SK-N-SH (cell line): ENCODE results near the gene PTPRG. TPM values are rescaled to one million over a fixed set of nuclear protein-coding genes. Genes with fewer than 3 reads are reported as not detected.

Source experiments
- CTCF ChIA-PET: fragments of 300-600, 350-600 bp; formaldehyde crosslinking; extraction: SDS; loops from one replicate; lab custom pipeline; 2021; lab: Yijun Ruan, JAX
- POLR2A ChIA-PET: fragments of 350-600 bp; sonication (Branson Sonifier 250); formaldehyde crosslinking; extraction: SDS; loops from one replicate; lab custom pipeline; 2020; ENCODE audit warnings: antibody characterized with exemption, inconsistent platforms; lab: Yijun Ruan, JAX
- DNase-seq: peaks from one replicate; pipeline ENCODE4 v3.0.0; 2012
- H2AFZ ChIP-seq: fragments of 200-600 bp; sonication (generic); 2 replicates; pipeline ENCODE4 v1.8.1; 2016; ENCODE audit warnings: antibody characterized with exemption, mild to moderate bottlenecking, low read depth
- H3F3A ChIP-seq: fragments of 200-600 bp; sonication (generic); replicated peaks from 2 replicates; pipeline ENCODE3; 2016; ENCODE audit warnings: antibody characterized with exemption, mild to moderate bottlenecking; ENCODE audit not compliant: insufficient read depth
- H3K27ac ChIP-seq, 2 experiments: fragments of 200-500 bp in 1 of 2; fragments of 200-600 bp in 1 of 2; sonication (Bioruptor generic) in 1 of 2; sonication (generic), shearing (Covaris generic) in 1 of 2; 2 replicates each; pipeline versions ENCODE4 v1.5.1 to v1.6.1; 2014 to 2016; ENCODE audit warnings: low read depth in 2 of 2, inconsistent platforms in 1 of 2, low read length in 1 of 2, mild to moderate bottlenecking in 1 of 2, mixed read lengths in 1 of 2
- H3K27me3 ChIP-seq: fragments of 200-600 bp; sonication (generic), shearing (Covaris generic); 2 replicates; pipeline ENCODE4 v1.6.1; 2016; ENCODE audit warnings: mixed run types; ENCODE audit not compliant: insufficient read depth
- H3K36me3 ChIP-seq, 2 experiments: fragments of 200-500 bp in 1 of 2; fragments of 200-600 bp in 1 of 2; sonication (Bioruptor generic) in 1 of 2; sonication (generic) in 1 of 2; replicated peaks in 1 of 2; 2 replicates each; pipeline versions ENCODE3 to v1.5.1; 2014 to 2016; ENCODE audit warnings: low read length in 1 of 2, mild to moderate bottlenecking in 1 of 2; ENCODE audit not compliant: insufficient read depth in 2 of 2, control insufficient read depth in 1 of 2
- H3K4me1 ChIP-seq, 2 experiments: fragments of 200-500 bp in 1 of 2; fragments of 200-600 bp in 1 of 2; sonication (Bioruptor generic) in 1 of 2; sonication (generic), shearing (Covaris generic) in 1 of 2; 2 replicates each; pipeline versions ENCODE4 v1.5.1 to v1.6.1; 2014 to 2016; ENCODE audit warnings: low read depth in 1 of 2, low read length in 1 of 2, mixed run types in 1 of 2; ENCODE audit not compliant: insufficient read depth in 2 of 2, control insufficient read depth in 1 of 2
- H3K4me2 ChIP-seq: fragments of 200-600 bp; sonication (generic), shearing (Covaris generic); 2 replicates; pipeline ENCODE4 v1.6.1; 2017; ENCODE audit warnings: mixed run types
- H3K4me3 ChIP-seq, 2 experiments: fragments of 200-500 bp in 1 of 2; fragments of 200-600 bp in 1 of 2; sonication (Bioruptor generic) in 1 of 2; sonication (generic), shearing (Covaris generic) in 1 of 2; 2 replicates each; pipeline versions ENCODE4 v1.5.1 to v1.8.1; 2014 to 2016; ENCODE audit warnings: low read depth in 2 of 2, inconsistent platforms in 1 of 2, low read length in 1 of 2, mild to moderate bottlenecking in 1 of 2, mixed read lengths in 1 of 2, moderate library complexity in 1 of 2
- H3K79me2 ChIP-seq: fragments of 200-600 bp; sonication (generic); 2 replicates; pipeline ENCODE4 v1.8.1; 2017; ENCODE audit warnings: mild to moderate bottlenecking; ENCODE audit not compliant: insufficient read depth
- H3K9ac ChIP-seq: fragments of 200-600 bp; sonication (generic); 2 replicates; pipeline ENCODE4 v1.6.1; 2017; ENCODE audit warnings: mixed run types
- H3K9me2 ChIP-seq: fragments of 200-600 bp; sonication (generic); 2 replicates; pipeline ENCODE4 v1.6.1; 2017; ENCODE audit warnings: mixed run types
- H3K9me3 ChIP-seq: fragments of 200-600 bp; sonication (generic); 2 replicates; pipeline ENCODE4 v1.6.1; 2017; ENCODE audit warnings: mixed run types, mild to moderate bottlenecking, moderate library complexity
- H4K20me1 ChIP-seq: fragments of 200-600 bp; sonication (generic); 2 replicates; pipeline ENCODE4 v1.6.1; 2017; ENCODE audit warnings: mild to moderate bottlenecking, mixed run types; ENCODE audit not compliant: insufficient read depth
- ELF1 ChIP-seq: IDR thresholded peaks from 2 replicates; pipeline ENCODE4 v1.4.0; 2012
- EZH2phosphoT487 ChIP-seq: fragments of 200-600 bp; sonication (generic); IDR thresholded peaks from 2 replicates; pipeline ENCODE4 v1.6.1; 2017; ENCODE audit warnings: low read depth, mixed run types, mild to moderate bottlenecking, antibody characterized with exemption, moderate library complexity, borderline replicate concordance
- FOSL2 ChIP-seq: IDR thresholded peaks from 2 replicates; pipeline ENCODE4 v1.4.0; 2012; ENCODE audit warnings: low read depth, mild to moderate bottlenecking, moderate library complexity, borderline replicate concordance
- GATA2 ChIP-seq: sonication (generic); formaldehyde crosslinking; IDR thresholded peaks from 2 replicates; pipeline ENCODE4 v1.5.0; 2020; ENCODE audit warnings: mild to moderate bottlenecking, missing genetic modification reagents
- JUND ChIP-seq: IDR thresholded peaks from 2 replicates; pipeline ENCODE4 v1.4.0; 2012
- NFIC ChIP-seq: IDR thresholded peaks from 2 replicates; pipeline ENCODE4 v1.4.0; 2012; ENCODE audit warnings: borderline replicate concordance
- NRF1 ChIP-seq: IDR thresholded peaks from 2 replicates; pipeline ENCODE4 v1.6.1; 2012; ENCODE audit warnings: low read depth, mild to moderate bottlenecking, low read length
- POLR2AphosphoS5 ChIP-seq: IDR thresholded peaks from 2 replicates; pipeline ENCODE4 v1.6.1; 2012; ENCODE audit warnings: low read depth, low read length
- RCOR1 ChIP-seq: fragments of 150-350 bp; IDR thresholded peaks from 2 replicates; pipeline ENCODE4 v1.6.1; 2017; ENCODE audit warnings: antibody characterized with exemption, low read length
- RXRA ChIP-seq: IDR thresholded peaks from 2 replicates; pipeline ENCODE4 v1.4.0; 2012; ENCODE audit warnings: low read depth, mild to moderate bottlenecking, borderline replicate concordance
- SMC3 ChIP-seq: IDR thresholded peaks from 2 replicates; pipeline ENCODE4 v1.6.1; 2012; ENCODE audit warnings: low read depth, low read length, improper control_type of control experiment
- TAF1 ChIP-seq: IDR thresholded peaks from 2 replicates; pipeline ENCODE4 v1.6.1; 2012; ENCODE audit warnings: low read depth, mild to moderate bottlenecking, low read length, moderate library complexity, borderline replicate concordance
- TEAD4 ChIP-seq: IDR thresholded peaks from 2 replicates; pipeline ENCODE4 v1.4.0; 2012; ENCODE audit warnings: mild to moderate bottlenecking, borderline replicate concordance; ENCODE audit not compliant: insufficient read depth
- YY1 ChIP-seq: IDR thresholded peaks from 2 replicates; pipeline ENCODE4 v1.4.0; 2012; ENCODE audit warnings: low read depth, mild to moderate bottlenecking
- polyA plus RNA-seq, 3 experiments: library from polyadenylated mRNA; depleted of rRNA; stranded (reverse); fragments of >200 nt; gene quantifications; 2 replicates each; pipeline ENCODE4 v1.2.3, GENCODE V29; 2012
- TF ChIP-seq, protein P1 (sequence below): IDR thresholded peaks from 2 replicates; pipeline ENCODE4 v1.6.1; 2012; ENCODE audit warnings: mild to moderate bottlenecking, low read depth, low read length, moderate library complexity
- TF ChIP-seq, protein P2 (sequence below): fragments of 200-600 bp; sonication (generic); IDR thresholded peaks from 2 replicates; pipeline ENCODE4 v1.6.1; 2017; ENCODE audit warnings: antibody characterized with exemption, mild to moderate bottlenecking, moderate library complexity
- TF ChIP-seq, protein P3 (sequence below): IDR thresholded peaks from 2 replicates; pipeline ENCODE4 v1.4.0; 2012; ENCODE audit warnings: low read depth
- TF ChIP-seq, protein P4 (sequence below): IDR thresholded peaks from 2 replicates; pipeline ENCODE4; 2012
- TF ChIP-seq, protein P5 (sequence below): IDR thresholded peaks from 2 replicates; pipeline ENCODE4 v1.4.0; 2012; ENCODE audit warnings: low read depth, borderline replicate concordance
- TF ChIP-seq, protein P6 (sequence below): fragments of 150-350 bp; IDR thresholded peaks from 2 replicates; pipeline ENCODE4 v1.6.1; 2016; ENCODE audit warnings: mild to moderate bottlenecking, low read depth, low read length

The PTPRG gene
- polyA plus RNA-seq, 1 of the 3 experiments (the other 2 are of a cell fraction), result 14.1 TPM

DNA sequence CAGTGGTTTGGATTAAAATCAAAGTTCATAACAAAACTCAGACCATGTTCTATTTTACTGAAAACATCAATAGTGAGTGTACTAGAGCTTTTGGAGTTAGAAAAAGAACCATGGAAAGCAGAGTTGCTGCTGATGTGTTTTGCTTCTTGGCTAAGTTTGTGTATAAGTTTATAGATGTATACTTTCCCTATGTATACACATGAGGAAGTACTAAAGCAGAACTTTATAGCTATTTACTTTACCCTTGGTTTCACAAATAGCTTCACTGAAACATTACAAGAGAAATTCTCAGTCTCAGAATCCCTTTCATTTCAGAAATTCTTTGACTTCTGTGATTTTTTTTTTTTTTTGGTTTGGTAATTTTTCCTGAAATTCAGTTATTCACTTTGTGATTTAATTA, 229.0 kb downstream of the PTPRG start:
- POLR2A ChIA-PET, result no interaction called here
- no peak overlapping the region for H3K27ac ChIP-seq
- no peaks in the 10 kb centered on the region for H3K27me3 ChIP-seq
- no peak overlapping the region for H3K9ac ChIP-seq
- no peaks in the 10 kb centered on the region for H3F3A ChIP-seq
- no peak for TF ChIP-seq FOSL2
- TF ChIP-seq, protein P1, sequence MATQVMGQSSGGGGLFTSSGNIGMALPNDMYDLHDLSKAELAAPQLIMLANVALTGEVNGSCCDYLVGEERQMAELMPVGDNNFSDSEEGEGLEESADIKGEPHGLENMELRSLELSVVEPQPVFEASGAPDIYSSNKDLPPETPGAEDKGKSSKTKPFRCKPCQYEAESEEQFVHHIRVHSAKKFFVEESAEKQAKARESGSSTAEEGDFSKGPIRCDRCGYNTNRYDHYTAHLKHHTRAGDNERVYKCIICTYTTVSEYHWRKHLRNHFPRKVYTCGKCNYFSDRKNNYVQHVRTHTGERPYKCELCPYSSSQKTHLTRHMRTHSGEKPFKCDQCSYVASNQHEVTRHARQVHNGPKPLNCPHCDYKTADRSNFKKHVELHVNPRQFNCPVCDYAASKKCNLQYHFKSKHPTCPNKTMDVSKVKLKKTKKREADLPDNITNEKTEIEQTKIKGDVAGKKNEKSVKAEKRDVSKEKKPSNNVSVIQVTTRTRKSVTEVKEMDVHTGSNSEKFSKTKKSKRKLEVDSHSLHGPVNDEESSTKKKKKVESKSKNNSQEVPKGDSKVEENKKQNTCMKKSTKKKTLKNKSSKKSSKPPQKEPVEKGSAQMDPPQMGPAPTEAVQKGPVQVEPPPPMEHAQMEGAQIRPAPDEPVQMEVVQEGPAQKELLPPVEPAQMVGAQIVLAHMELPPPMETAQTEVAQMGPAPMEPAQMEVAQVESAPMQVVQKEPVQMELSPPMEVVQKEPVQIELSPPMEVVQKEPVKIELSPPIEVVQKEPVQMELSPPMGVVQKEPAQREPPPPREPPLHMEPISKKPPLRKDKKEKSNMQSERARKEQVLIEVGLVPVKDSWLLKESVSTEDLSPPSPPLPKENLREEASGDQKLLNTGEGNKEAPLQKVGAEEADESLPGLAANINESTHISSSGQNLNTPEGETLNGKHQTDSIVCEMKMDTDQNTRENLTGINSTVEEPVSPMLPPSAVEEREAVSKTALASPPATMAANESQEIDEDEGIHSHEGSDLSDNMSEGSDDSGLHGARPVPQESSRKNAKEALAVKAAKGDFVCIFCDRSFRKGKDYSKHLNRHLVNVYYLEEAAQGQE, result no peak
- TF ChIP-seq YY1, result no peak
- no peak for TF ChIP-seq EZH2phosphoT487
- TF ChIP-seq TEAD4, result no peak
- TF ChIP-seq, protein P2, sequence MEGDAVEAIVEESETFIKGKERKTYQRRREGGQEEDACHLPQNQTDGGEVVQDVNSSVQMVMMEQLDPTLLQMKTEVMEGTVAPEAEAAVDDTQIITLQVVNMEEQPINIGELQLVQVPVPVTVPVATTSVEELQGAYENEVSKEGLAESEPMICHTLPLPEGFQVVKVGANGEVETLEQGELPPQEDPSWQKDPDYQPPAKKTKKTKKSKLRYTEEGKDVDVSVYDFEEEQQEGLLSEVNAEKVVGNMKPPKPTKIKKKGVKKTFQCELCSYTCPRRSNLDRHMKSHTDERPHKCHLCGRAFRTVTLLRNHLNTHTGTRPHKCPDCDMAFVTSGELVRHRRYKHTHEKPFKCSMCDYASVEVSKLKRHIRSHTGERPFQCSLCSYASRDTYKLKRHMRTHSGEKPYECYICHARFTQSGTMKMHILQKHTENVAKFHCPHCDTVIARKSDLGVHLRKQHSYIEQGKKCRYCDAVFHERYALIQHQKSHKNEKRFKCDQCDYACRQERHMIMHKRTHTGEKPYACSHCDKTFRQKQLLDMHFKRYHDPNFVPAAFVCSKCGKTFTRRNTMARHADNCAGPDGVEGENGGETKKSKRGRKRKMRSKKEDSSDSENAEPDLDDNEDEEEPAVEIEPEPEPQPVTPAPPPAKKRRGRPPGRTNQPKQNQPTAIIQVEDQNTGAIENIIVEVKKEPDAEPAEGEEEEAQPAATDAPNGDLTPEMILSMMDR, result no peak
- TF ChIP-seq RXRA, result no peak
- TF ChIP-seq SMC3, result no peak
- TF ChIP-seq NFIC, result no peak
- no peak for TF ChIP-seq NRF1
- no peak for TF ChIP-seq RCOR1
- TF ChIP-seq JUND, result no peak
- TF ChIP-seq, protein P3, sequence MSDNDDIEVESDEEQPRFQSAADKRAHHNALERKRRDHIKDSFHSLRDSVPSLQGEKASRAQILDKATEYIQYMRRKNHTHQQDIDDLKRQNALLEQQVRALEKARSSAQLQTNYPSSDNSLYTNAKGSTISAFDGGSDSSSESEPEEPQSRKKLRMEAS, result no peak
- no peak for TF ChIP-seq GATA2 (CRISPR knock-in tag)
- TF ChIP-seq, protein P4, sequence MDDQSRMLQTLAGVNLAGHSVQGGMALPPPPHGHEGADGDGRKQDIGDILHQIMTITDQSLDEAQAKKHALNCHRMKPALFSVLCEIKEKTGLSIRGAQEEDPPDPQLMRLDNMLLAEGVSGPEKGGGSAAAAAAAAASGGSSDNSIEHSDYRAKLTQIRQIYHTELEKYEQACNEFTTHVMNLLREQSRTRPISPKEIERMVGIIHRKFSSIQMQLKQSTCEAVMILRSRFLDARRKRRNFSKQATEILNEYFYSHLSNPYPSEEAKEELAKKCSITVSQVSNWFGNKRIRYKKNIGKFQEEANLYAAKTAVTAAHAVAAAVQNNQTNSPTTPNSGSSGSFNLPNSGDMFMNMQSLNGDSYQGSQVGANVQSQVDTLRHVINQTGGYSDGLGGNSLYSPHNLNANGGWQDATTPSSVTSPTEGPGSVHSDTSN, result no peak
- TF ChIP-seq, protein P5, sequence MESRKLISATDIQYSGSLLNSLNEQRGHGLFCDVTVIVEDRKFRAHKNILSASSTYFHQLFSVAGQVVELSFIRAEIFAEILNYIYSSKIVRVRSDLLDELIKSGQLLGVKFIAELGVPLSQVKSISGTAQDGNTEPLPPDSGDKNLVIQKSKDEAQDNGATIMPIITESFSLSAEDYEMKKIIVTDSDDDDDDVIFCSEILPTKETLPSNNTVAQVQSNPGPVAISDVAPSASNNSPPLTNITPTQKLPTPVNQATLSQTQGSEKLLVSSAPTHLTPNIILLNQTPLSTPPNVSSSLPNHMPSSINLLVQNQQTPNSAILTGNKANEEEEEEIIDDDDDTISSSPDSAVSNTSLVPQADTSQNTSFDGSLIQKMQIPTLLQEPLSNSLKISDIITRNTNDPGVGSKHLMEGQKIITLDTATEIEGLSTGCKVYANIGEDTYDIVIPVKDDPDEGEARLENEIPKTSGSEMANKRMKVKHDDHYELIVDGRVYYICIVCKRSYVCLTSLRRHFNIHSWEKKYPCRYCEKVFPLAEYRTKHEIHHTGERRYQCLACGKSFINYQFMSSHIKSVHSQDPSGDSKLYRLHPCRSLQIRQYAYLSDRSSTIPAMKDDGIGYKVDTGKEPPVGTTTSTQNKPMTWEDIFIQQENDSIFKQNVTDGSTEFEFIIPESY, result no peak
- no peak for TF ChIP-seq POLR2AphosphoS5
- no peak for TF ChIP-seq TAF1
- no peak for TF ChIP-seq ELF1
- TF ChIP-seq, protein P6, sequence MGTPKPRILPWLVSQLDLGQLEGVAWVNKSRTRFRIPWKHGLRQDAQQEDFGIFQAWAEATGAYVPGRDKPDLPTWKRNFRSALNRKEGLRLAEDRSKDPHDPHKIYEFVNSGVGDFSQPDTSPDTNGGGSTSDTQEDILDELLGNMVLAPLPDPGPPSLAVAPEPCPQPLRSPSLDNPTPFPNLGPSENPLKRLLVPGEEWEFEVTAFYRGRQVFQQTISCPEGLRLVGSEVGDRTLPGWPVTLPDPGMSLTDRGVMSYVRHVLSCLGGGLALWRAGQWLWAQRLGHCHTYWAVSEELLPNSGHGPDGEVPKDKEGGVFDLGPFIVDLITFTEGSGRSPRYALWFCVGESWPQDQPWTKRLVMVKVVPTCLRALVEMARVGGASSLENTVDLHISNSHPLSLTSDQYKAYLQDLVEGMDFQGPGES, result no peak
- no peaks in the 10 kb centered on the region for H3K9me2 ChIP-seq
- CTCF ChIA-PET, result interaction anchor here (1.5 kb wide), 1 partner anchor 68 kb away, joined by 3 read pairs; no protein-coding TSS in a partner anchor
- DNase-seq, result no peak
- H4K20me1 ChIP-seq, result no peaks in the 10 kb centered on the region
- no peak overlapping the region for H2AFZ ChIP-seq
- H3K4me3 ChIP-seq, result no peak overlapping the region
- H3K36me3 ChIP-seq, result no peaks in the 10 kb centered on the region
- H3K4me1 ChIP-seq, result no peaks in the 10 kb centered on the region
- no peak overlapping the region for H3K4me2 ChIP-seq
- H3K9me3 ChIP-seq, result no peaks in the 10 kb centered on the region
- H3K79me2 ChIP-seq, result peaks cover 8% of the 10 kb centered on the region; the same call in 1 of the 2 replicates
